ENCODE data around the gene TSPAN18. TPM values are rescaled to one million over a fixed set of nuclear protein-coding genes. Genes with fewer than 3 reads are reported as not detected.

TSPAN18 gene
- total RNA-seq, 1 experiment from 2014 or later, result 0.96 TPM

- DNase-seq (ENCODE audit: low read depth), result no peak
Measured at GRCh38 chr11:44942029-44942955, 215.5 kb downstream of the TSPAN18 start.

- no peak for DNase-seq (ENCODE audit: low read depth)
Measured at GRCh38 chr11:44943118-44943517, 216.4 kb downstream of the TSPAN18 start.

- DNase-seq (ENCODE audit: low read depth), result no peak
Measured at GRCh38 chr11:44943696-44944095, 216.9 kb downstream of the TSPAN18 start.

- no peak for DNase-seq (ENCODE audit: low read depth)
Measured at GRCh38 chr11:44944181-44944852, 217.6 kb downstream of the TSPAN18 start.

- no peak for DNase-seq (ENCODE audit: low read depth)
Measured at GRCh38 chr11:44944853-44945235, 218.1 kb downstream of the TSPAN18 start.

- DNase-seq (ENCODE audit: low read depth), result no peak
Measured at GRCh38 chr11:44945666-44946065, 218.9 kb downstream of the TSPAN18 start.

- no peak for DNase-seq (ENCODE audit: low read depth)
Measured at GRCh38 chr11:44946263-44946662, 219.5 kb downstream of the TSPAN18 start.

GRCh38 chr11:44947114-44947513, 220.4 kb downstream of the TSPAN18 start:
- DNase-seq (ENCODE audit: low read depth), result no peak

GRCh38 chr11:44948155-44948554, 221.4 kb downstream of the TSPAN18 start:
- no peak for DNase-seq (ENCODE audit: low read depth)

- DNase-seq (ENCODE audit: low read depth), result no peak
Measured at GRCh38 chr11:44949160-44950030, 222.6 kb downstream of the TSPAN18 start.

- no peak for DNase-seq (ENCODE audit: low read depth)
Measured at GRCh38 chr11:44950031-44950624, 223.4 kb downstream of the TSPAN18 start.

GRCh38 chr11:44950625-44951476, 224.1 kb downstream of the TSPAN18 start, which contains the start of gene TP53I11:
TP53I11 (minus strand) TSS chr11:44950883; CDS start chr11:44938335, 12,548 bp downstream.
- DNase-seq (ENCODE audit: low read depth), result peak; percentile 62

GRCh38 chr11:44952082-44952481, 225.3 kb downstream of the TSPAN18 start:
- DNase-seq (ENCODE audit: low read depth), result no peak

- DNase-seq (ENCODE audit: low read depth), result no peak
Measured at GRCh38 chr11:44952500-44953260, 225.9 kb downstream of the TSPAN18 start.

- no peak for DNase-seq (ENCODE audit: low read depth)
Measured at GRCh38 chr11:44954051-44954906, 227.5 kb downstream of the TSPAN18 start.

GRCh38 chr11:44955015-44955738, 228.4 kb downstream of the TSPAN18 start:
- peak; percentile 85 for DNase-seq (ENCODE audit: low read depth)

GRCh38 chr11:44957040-44957515, 230.3 kb downstream of the TSPAN18 start:
- no peak for DNase-seq (ENCODE audit: low read depth)
